ENCODE measurements around the gene MYRFL. TPM values are rescaled to one million over a fixed set of nuclear protein-coding genes. Genes with fewer than 3 reads are reported as not detected.

MYRFL gene
- total RNA-seq, 4 donors from 2014 or later = 0.48 to 0.68 TPM; not detected in 2

GRCh38 chr12:69903548-69903947 is 78.5 kb downstream of the MYRFL start:
- no peaks in the 10 kb centered on the region for H3K36me3 ChIP-seq
- no peak for DNase-seq
- no peaks in the 10 kb centered on the region for H3K27me3 ChIP-seq
- H3K4me3 ChIP-seq = no peak overlapping the region
- no peaks in the 10 kb centered on the region for H3K9me3 ChIP-seq
- in situ Hi-C loops (cut with MboI; ENCODE audit: low pct_ligation_motif_present in 1 of 4, low pct_unique_long_range_greater_than_20kb in 1 of 4, low sequenced_read_pairs in 3 of 4) = loop anchor here in 2 of 4 donors (10.0 to 25.0 kb wide), 3 partner anchors 334 to 459 kb away; partner anchors contain the start of genes CNOT2 (in 2 of the 2) and KCNMB4 (in 2 of the 2)
- intact Hi-C loops (cut with DNase I; ENCODE audit: low total_unique reads) = loop anchor here (5.0 kb wide), 1 partner anchor 674 kb away; no protein-coding TSS in a partner anchor
- WGBS, 2 donors (ENCODE audit: low coverage in 1 of 2) = 90 to 92% methylated on average over 2 to 8 of the region's 8 CpGs
- no peak for TF ChIP-seq EP300 (IDR thresholded peaks at IDR 0.05; ENCODE audit: low read depth)
- TF ChIP-seq POLR2A (IDR thresholded peaks at IDR 0.05) = no peak
- no peak for TF ChIP-seq CTCF (IDR thresholded peaks at IDR 0.05)
- TF ChIP-seq POLR2AphosphoS5 (IDR thresholded peaks at IDR 0.05) = no peak
- no peak overlapping the region for H3K27ac ChIP-seq
- H3K4me1 ChIP-seq = peaks cover 0 to 3% (median 0%) of the 10 kb centered on the region in 4 donors

- in situ Hi-C loops (cut with MboI; ENCODE audit: low pct_ligation_motif_present in 1 of 4, low pct_unique_long_range_greater_than_20kb in 1 of 4, low sequenced_read_pairs in 3 of 4) = loop anchor here in 2 of 4 donors (10.0 to 25.0 kb wide), 3 partner anchors 333 to 458 kb away; partner anchors contain the start of genes CNOT2 (in 2 of the 2) and KCNMB4 (in 2 of the 2)
- no peak for TF ChIP-seq CTCF (IDR thresholded peaks at IDR 0.05)
- no peak for TF ChIP-seq EP300 (IDR thresholded peaks at IDR 0.05; ENCODE audit: low read depth)
- no peak for TF ChIP-seq POLR2AphosphoS5 (IDR thresholded peaks at IDR 0.05)
- no peak for TF ChIP-seq POLR2A (IDR thresholded peaks at IDR 0.05)
- Histone ChIP-seq H3K27me3 (no peaks in the 10 kb centered on the region), H3K36me3 (no peaks in the 10 kb centered on the region), H3K9me3 (no peaks in the 10 kb centered on the region), H3K27ac (no peak overlapping the region), H3K4me3 (no peak overlapping the region), H3K4me1 (peaks cover 0 to 3% (median 0%) of the 10 kb centered on the region in 4 donors)
- WGBS, 2 donors (ENCODE audit: low coverage in 1 of 2) = 0 to 84% methylated on average over 1 of the region's 1 CpG
- intact Hi-C loops (cut with DNase I; ENCODE audit: low total_unique reads) = loop anchor here (5.0 kb wide), 1 partner anchor 673 kb away; no protein-coding TSS in a partner anchor
- DNase-seq = no peak
These were observed 79.8 kb downstream of the MYRFL start for GRCh38 chr12:69904777-69905176.

- 71 to 97% methylated on average over 1 of the region's 1 CpG for WGBS, 2 donors (ENCODE audit: low coverage in 1 of 2)
- H3K4me1 ChIP-seq = peaks cover 0 to 2% (median 0%) of the 10 kb centered on the region in 4 donors
- no peak for DNase-seq
- no peaks in the 10 kb centered on the region for H3K27me3 ChIP-seq
- H3K9me3 ChIP-seq = no peaks in the 10 kb centered on the region
- no peaks in the 10 kb centered on the region for H3K36me3 ChIP-seq
- intact Hi-C loops (cut with DNase I; ENCODE audit: low total_unique reads) (no loop called here), in situ Hi-C loops (cut with MboI; ENCODE audit: low pct_ligation_motif_present in 1 of 4, low pct_unique_long_range_greater_than_20kb in 1 of 4, low sequenced_read_pairs in 3 of 4) (loop anchor here in 2 of 4 donors (10.0 to 25.0 kb wide), 3 partner anchors 332 to 456 kb away; partner anchors contain the start of genes CNOT2 (in 2 of the 2) and KCNMB4 (in 2 of the 2))
- no peak overlapping the region for H3K4me3 ChIP-seq
- TF ChIP-seq EP300 (IDR thresholded peaks at IDR 0.05; ENCODE audit: low read depth) = no peak
- no peak overlapping the region for H3K27ac ChIP-seq
These were observed 80.8 kb downstream of the MYRFL start for GRCh38 chr12:69905801-69906200.

GRCh38 chr12:69906411-69907216 is 81.6 kb downstream of the MYRFL start:
- no peaks in the 10 kb centered on the region for H3K9me3 ChIP-seq
- no peaks in the 10 kb centered on the region for H3K4me1 ChIP-seq
- no peak for DNase-seq
- no peaks in the 10 kb centered on the region for H3K27me3 ChIP-seq
- intact Hi-C loops (cut with DNase I; ENCODE audit: low total_unique reads) = no loop called here
- no peak overlapping the region for H3K27ac ChIP-seq
- in situ Hi-C loops (cut with MboI; ENCODE audit: low pct_ligation_motif_present in 1 of 4, low pct_unique_long_range_greater_than_20kb in 1 of 4, low sequenced_read_pairs in 3 of 4) = loop anchor here in 2 of 4 donors (10.0 to 25.0 kb wide), 3 partner anchors 331 to 456 kb away; partner anchors contain the start of genes CNOT2 (in 2 of the 2) and KCNMB4 (in 2 of the 2)
- H3K4me3 ChIP-seq = no peak overlapping the region
- WGBS, 2 donors (ENCODE audit: low coverage in 1 of 2) = 57 to 65% methylated on average over 3 to 4 of the region's 4 CpGs
- no peaks in the 10 kb centered on the region for H3K36me3 ChIP-seq
- TF ChIP-seq POLR2AphosphoS5 (IDR thresholded peaks at IDR 0.05) (no peak), CTCF (IDR thresholded peaks at IDR 0.05) (no peak), EP300 (IDR thresholded peaks at IDR 0.05; ENCODE audit: low read depth) (no peak), POLR2A (IDR thresholded peaks at IDR 0.05) (no peak)
